ENCODE results near the gene HOXB13. TPM values are rescaled to one million over a fixed set of nuclear protein-coding genes. Genes with fewer than 3 reads are reported as not detected.

The HOXB13 gene
- total and polyA plus RNA-seq, 2 donors (not counting 3 experiments of a cell fraction or from before 2014, with no cell fraction given) = not detected

- Histone ChIP-seq H3K9me1 (replicated peaks; ENCODE audit: control insufficient read depth, extremely low read depth, insufficient read depth, low read length) (no peaks in the 10 kb centered on the region), H4K20me1 (replicated peaks; ENCODE audit: control insufficient read depth, extremely low read depth, insufficient read depth, low read length) (no peaks in the 10 kb centered on the region), H2AFZ (ENCODE audit: low read depth, low read length) (no peak overlapping the region), H3K4me3 (replicated peaks in 1 of 3; ENCODE audit: insufficient read depth in 1 of 3, low read depth in 1 of 3, low read length in 3 of 3) (no peak overlapping the region), H3K4me1 (ENCODE audit: control insufficient read depth, extremely low read depth, insufficient read depth, low read length) (peaks cover 5% of the 10 kb centered on the region), H3K9me3 (replicated peaks; ENCODE audit: control insufficient read depth, insufficient read depth, low read length) (no peaks in the 10 kb centered on the region), H3K27me3 (ENCODE audit: control insufficient read depth in 2 of 2, insufficient read depth in 2 of 2, low read length in 2 of 2) (peaks cover 89 to 96% of the 10 kb centered on the region in 2 experiments), H3K9ac (replicated peaks; ENCODE audit: extremely low read depth, insufficient read depth, low read length) (no peak overlapping the region), H3K36me3 (ENCODE audit: control insufficient read depth in 2 of 2, extremely low read depth in 1 of 2, insufficient read depth in 2 of 2, low read length in 2 of 2) (no peaks in the 10 kb centered on the region), H3K4me2 (ENCODE audit: insufficient read depth, low read length) (no peak overlapping the region), H3K27ac (ENCODE audit: insufficient read depth, low read depth, low read length) (no peak overlapping the region), H3K79me2 (ENCODE audit: control insufficient read depth, insufficient read depth, low read length) (no peaks in the 10 kb centered on the region)
- ChIA-PET CTCF (interaction anchor here (0.5 to 7.5 kb wide), 8 partner anchors 8 to 156 kb away, joined by 3 to 312 read pairs (median 6); no protein-coding TSS in a partner anchor), POLR2A (no interaction called here)
- no peak for DNase-seq (ENCODE audit: low read depth, low spot score)
- no TSS peak for BruUV-seq (replicated peaks)
- FAIRE-seq = no peak
- TF ChIP-seq POLR2AphosphoS5 (IDR thresholded peaks at IDR 0.05; ENCODE audit: insufficient read depth, low read depth, low read length) (no peak), FOS (IDR thresholded peaks at IDR 0.05; ENCODE audit: borderline replicate concordance, insufficient read depth, low read length) (no peak), JUN (IDR thresholded peaks at IDR 0.05; ENCODE audit: borderline replicate concordance, insufficient read depth, insufficient read length, low read depth) (no peak), EZH2 (IDR thresholded peaks at IDR 0.05; ENCODE audit: borderline replicate concordance, low read depth, low read length, severe bottlenecking) (no peak), GATA2 (IDR thresholded peaks at IDR 0.05; ENCODE audit: insufficient read depth, insufficient read length, low read depth, low read length) (no peak), MAX (IDR thresholded peaks at IDR 0.05; ENCODE audit: insufficient read depth, insufficient read length) (no peak), CTCF (IDR thresholded peaks at IDR 0.05; ENCODE audit: extremely low read depth in 1 of 2, insufficient read depth in 1 of 2, low read depth in 1 of 2, low read length in 2 of 2) (no peak), POLR2A (IDR thresholded peaks at IDR 0.05; ENCODE audit: low read depth, low read length) (no peak), MYC (IDR thresholded peaks at IDR 0.05; ENCODE audit: low read depth, low read length) (no peak)
- dilution Hi-C loops (cut with MboI; ENCODE audit: extremely low pct_ligation_motif_present, low sequenced_read_pairs) = no loop called here
- intact Hi-C loops (cut with micrococcal nuclease) = no loop called here
Measured at GRCh38 chr17:48727415-48728175, 955 bp downstream of the HOXB13 start.

All from endothelial cell of umbilical vein (primary cell).